Fibroblast of lung (primary cell): ENCODE results near the gene VGF.

ENCODE experiments used
- CTCF ChIP-seq, 2 donors: IDR thresholded peaks in 1 of 2; conservative IDR thresholded peaks in 1 of 2; 1 replicate in 1 of 2; 2 replicates in 1 of 2; pipeline ENCODE4 v1.5.1; 2011 to 2012; ENCODE audit warnings: low read length in 2 of 2, control low read depth in 1 of 2, inconsistent platforms in 1 of 2, low read depth in 1 of 2, mild to moderate bottlenecking in 1 of 2
- EZH2 ChIP-seq: IDR thresholded peaks from 2 replicates; pipeline ENCODE4 v1.5.1; 2012; ENCODE audit warnings: low read length, control low read depth, mild to moderate bottlenecking; ENCODE audit errors: missing control alignments

- TF ChIP-seq CTCF (conservative IDR thresholded peaks at IDR 0.05 in 1 of 2, IDR thresholded peaks at IDR 0.05 in 1 of 2; ENCODE audit: low read depth in 1 of 2, low read length in 2 of 2): no peak
- peak; percentile 65 for TF ChIP-seq EZH2
These were observed 1.9 kb downstream of the VGF start for GRCh38 chr7:101163279-101164070.
